NCI-H146 treated with DMSO at 0.1 percent for 48 hours (cell line): Measurements from ENCODE around the gene FANCB.

Experiments
- DNase-seq: peaks from one replicate; lab custom pipeline; 2025; ENCODE audit not compliant: unreplicated experiment; lab: John Stamatoyannopoulos, UW

FANCB gene

GRCh38 chrX:14843666-14844065, 29.2 kb downstream of the FANCB start:
- no peak for DNase-seq

- DNase-seq: no peak
Measured at GRCh38 chrX:14837155-14837554, 35.7 kb downstream of the FANCB start.

- DNase-seq: no peak
Measured at GRCh38 chrX:14832586-14832985, 40.3 kb downstream of the FANCB start.

DNA sequence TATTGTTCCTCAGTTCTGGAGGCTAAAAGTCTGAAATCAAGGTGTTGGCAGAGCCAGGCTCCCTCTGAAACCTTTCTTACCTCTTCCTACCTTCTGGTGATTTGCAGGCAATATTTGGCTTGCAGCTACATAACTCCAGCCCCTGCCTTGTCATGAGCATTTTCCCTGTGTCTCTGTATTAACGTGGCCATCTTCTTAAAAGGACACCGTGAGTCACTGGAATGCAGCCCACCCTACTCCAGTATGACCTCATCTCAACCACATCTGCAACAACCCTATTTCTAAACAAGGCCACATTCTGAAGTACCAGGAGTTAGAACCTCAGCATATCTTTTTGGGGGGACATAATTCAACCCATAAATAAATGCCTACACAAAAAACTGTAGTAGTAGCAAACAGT, 40.7 kb downstream of the FANCB start:
- DNase-seq: no peak

GRCh38 chrX:14829643-14830042, 43.2 kb downstream of the FANCB start:
- no peak for DNase-seq

DNA sequence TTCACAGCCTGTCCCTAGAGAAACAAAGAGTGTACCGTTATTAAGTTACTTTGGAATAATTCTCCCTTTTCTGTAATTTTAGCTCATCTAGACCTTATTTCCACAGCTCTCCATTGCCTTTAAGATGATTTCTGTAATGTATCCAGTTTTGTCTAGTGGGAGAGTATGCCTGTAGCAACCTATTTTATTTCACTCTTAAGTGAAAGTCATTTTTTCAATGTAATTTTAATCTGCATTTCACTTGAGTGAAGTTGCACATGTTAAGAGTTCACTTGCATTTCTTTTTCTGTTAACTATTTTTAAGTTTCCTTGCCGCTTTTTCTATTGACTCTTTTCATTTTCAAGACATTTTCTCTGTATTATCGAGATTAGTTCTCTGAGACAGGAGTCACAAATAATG, 46.5 kb downstream of the FANCB start:
- DNase-seq: no peak

GRCh38 chrX:14825851-14826250, 47.0 kb downstream of the FANCB start:
- DNase-seq: no peak

GRCh38 chrX:14819769-14820168, 53.1 kb downstream of the FANCB start:
- DNase-seq: no peak

DNA sequence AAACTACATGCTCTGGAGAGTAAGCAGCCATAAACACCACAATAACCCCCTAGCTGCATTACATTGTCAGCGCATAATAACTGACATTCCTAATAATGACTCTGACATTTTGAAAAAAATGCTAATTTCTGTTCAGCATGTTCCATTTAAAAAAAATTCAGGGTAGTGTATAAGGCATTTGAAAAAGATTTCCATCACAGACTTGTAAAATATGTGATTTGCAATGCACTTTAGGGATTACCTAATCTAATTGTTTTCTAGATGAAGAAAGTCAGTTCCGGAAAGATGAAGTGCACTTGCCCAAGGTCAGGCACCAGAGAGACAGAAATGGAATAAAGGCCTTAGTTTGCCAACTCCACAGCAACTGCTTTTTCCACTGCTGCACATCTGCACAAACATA, 55.3 kb downstream of the FANCB start:
- DNase-seq: no peak

DNA sequence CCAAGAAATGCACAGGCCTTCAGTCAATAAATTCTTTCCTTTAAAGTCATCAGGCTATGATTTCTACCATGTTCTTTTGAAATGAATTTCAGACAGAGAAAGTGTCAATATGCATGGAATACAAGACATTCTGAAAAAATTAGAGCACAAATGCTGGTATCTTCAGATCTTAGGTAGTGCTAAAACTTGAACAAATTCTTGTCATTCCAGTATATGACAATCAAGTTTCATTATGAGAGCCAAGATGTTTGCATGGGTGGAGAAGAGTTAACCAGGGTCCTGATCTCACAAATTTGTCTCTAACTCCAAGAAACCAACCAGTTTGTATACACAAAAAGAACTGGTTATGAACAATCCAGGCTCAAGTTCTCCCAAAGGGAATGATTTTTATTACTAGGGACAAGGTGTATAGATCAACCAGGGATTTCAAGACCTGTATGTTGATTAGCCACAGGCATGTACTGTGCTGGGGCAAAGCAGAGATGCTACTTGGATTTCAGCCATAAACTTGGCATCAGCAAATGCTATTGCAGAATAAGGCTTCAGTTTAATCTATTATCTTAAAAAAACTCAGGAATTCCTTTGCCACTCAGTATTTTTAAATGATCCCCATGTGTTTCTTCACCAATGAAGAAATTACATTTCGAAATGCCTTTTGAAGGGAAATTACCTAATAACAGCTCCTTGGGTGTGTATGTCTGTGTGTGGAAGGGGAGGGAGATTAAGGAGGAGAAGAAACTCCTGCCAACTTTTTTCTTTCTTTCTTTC, 69.7 kb downstream of the FANCB start:
- DNase-seq: no peak

DNA sequence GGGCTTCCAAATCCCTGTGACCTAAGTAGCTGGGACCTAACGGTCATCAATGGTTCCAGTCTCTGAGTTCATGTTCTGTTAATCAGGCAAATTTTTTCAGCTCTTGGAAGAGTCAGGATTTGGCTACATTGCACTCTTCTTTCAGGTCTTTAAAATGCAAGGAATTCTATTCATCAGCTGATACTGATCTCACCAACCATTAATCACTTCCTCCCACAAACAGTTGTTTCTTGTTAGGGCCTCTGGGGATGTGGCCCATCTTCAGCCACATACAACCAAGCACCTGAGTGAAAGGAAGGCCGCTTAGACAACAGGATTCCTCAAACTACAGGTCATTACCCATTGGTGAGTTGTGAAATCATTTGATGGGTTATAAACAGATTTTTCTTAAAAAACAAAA, 71.7 kb downstream of the FANCB start:
- DNase-seq: no peak

GRCh38 chrX:14798805-14799397, 74.0 kb downstream of the FANCB start:
- no peak for DNase-seq
